OCI-LY7 (cell line): ENCODE data around the gene INSC. TPM values are rescaled to one million over a fixed set of nuclear protein-coding genes. Genes with fewer than 3 reads are reported as not detected.

Source experiments
- BruUV-seq: library from RNA; stranded (reverse); fragments of 400-500 nt; replicated peaks from 2 replicates; lab custom pipeline; 2021; lab: Mats Ljungman, UMichigan
- CTCF ChIA-PET: fragments of 300-600 bp; sonication (Branson Sonifier 250); formaldehyde crosslinking; loops from one replicate; lab custom pipeline; 2022; ENCODE audit warnings: antibody characterized with exemption; ENCODE audit not compliant: unreplicated experiment; lab: Charles Lee
- POLR2A ChIA-PET: fragments of 300-600 bp; sonication (Branson Sonifier 250); formaldehyde crosslinking; loops from one replicate; lab custom pipeline; 2022; ENCODE audit warnings: antibody characterized with exemption; lab: Charles Lee
- DNase-seq: peaks from one replicate; pipeline ENCODE4 v3.0.0-alpha.2; 2015; ENCODE audit warnings: low spot score
- H2AFZ ChIP-seq: fragments of 200-600 bp; sonication (generic), shearing (Covaris generic); 2 replicates; pipeline ENCODE4 v1.6.1; 2014; ENCODE audit warnings: mild to moderate bottlenecking, antibody characterized with exemption, low read length, moderate library complexity
- H3K27ac ChIP-seq: fragments of 200-600 bp; sonication (generic); 2 replicates; pipeline ENCODE4 v1.5.1; 2014; ENCODE audit warnings: mixed run types, low read depth, mild to moderate bottlenecking, moderate library complexity, low read length, inconsistent platforms; ENCODE audit not compliant: poor library complexity, severe bottlenecking
- H3K36me3 ChIP-seq: fragments of 200-600 bp; sonication (generic); 2 replicates; pipeline ENCODE4 v1.6.1; 2014; ENCODE audit warnings: mild to moderate bottlenecking, antibody characterized with exemption, low read length, moderate library complexity, mixed read lengths; ENCODE audit not compliant: insufficient read depth
- H3K4me1 ChIP-seq: fragments of 200-600 bp; sonication (generic); 2 replicates; pipeline ENCODE4 v1.5.1; 2014; ENCODE audit warnings: mild to moderate bottlenecking, low read length; ENCODE audit not compliant: insufficient read depth, poor library complexity, severe bottlenecking
- H3K4me2 ChIP-seq: fragments of 200-600 bp; sonication (generic); 2 replicates; pipeline ENCODE4 v1.6.1; 2014; ENCODE audit warnings: mild to moderate bottlenecking, low read length
- H3K4me3 ChIP-seq: fragments of 200-600 bp; sonication (generic); 2 replicates; pipeline ENCODE4 v1.5.1; 2014; ENCODE audit warnings: mild to moderate bottlenecking, low read depth, low read length; ENCODE audit not compliant: poor library complexity, severe bottlenecking
- H3K79me2 ChIP-seq: fragments of 200-600 bp; sonication (generic); 2 replicates; pipeline ENCODE4 v1.6.1; 2016; ENCODE audit warnings: low read depth, mild to moderate bottlenecking, low read length, moderate library complexity, mixed read lengths; ENCODE audit not compliant: insufficient read depth
- H3K9me2 ChIP-seq: fragments of 200-600 bp; sonication (generic); 2 replicates; pipeline ENCODE4 v1.6.1; 2016; ENCODE audit warnings: mild to moderate bottlenecking, low read length, mixed read lengths; ENCODE audit not compliant: insufficient read depth
- H3K9me3 ChIP-seq: fragments of 200-600 bp; sonication (generic); 2 replicates; pipeline ENCODE4 v1.6.1; 2014; ENCODE audit warnings: mild to moderate bottlenecking, mixed run types, low read length, mixed read lengths
- H4K20me1 ChIP-seq: fragments of 200-600 bp; sonication (generic); 2 replicates; pipeline ENCODE4 v1.6.1; 2014; ENCODE audit warnings: mild to moderate bottlenecking, antibody characterized with exemption, low read length, moderate library complexity, mixed read lengths; ENCODE audit not compliant: insufficient read depth
- EZH2phosphoT487 ChIP-seq: fragments of 200-600 bp; sonication (generic); IDR thresholded peaks from 2 replicates; pipeline ENCODE4 v1.6.1; 2018; ENCODE audit warnings: low read depth, borderline replicate concordance, mild to moderate bottlenecking, mixed run types, antibody characterized with exemption, low read length, moderate library complexity, mixed read lengths
- intact Hi-C: fragments of 100-400 bp; cut with micrococcal nuclease; formaldehyde crosslinking; loops from one replicate; pipeline ENCODE4 v1.10.0; 2022; ENCODE audit not compliant: unreplicated experiment
- total RNA-seq, 2 experiments: library from RNA; depleted of rRNA in 1 of 2; stranded (reverse); fragments of >200 nt in 1 of 2; shearing (Covaris generic) in 1 of 2; gene quantifications; 2 replicates each; pipeline ENCODE4 v1.2.3, GENCODE V29; 2014 to 2022
- TF ChIP-seq, protein P1 (sequence below): fragments of 200-600 bp; sonication (generic); conservative IDR thresholded peaks from 2 replicates; pipeline ENCODE4 v1.5.1; 2014; ENCODE audit warnings: mild to moderate bottlenecking, antibody characterized with exemption, low read length, moderate library complexity, mixed read lengths

INSC gene
- total RNA-seq, 2 experiments from 2014 or later = not detected

DNA sequence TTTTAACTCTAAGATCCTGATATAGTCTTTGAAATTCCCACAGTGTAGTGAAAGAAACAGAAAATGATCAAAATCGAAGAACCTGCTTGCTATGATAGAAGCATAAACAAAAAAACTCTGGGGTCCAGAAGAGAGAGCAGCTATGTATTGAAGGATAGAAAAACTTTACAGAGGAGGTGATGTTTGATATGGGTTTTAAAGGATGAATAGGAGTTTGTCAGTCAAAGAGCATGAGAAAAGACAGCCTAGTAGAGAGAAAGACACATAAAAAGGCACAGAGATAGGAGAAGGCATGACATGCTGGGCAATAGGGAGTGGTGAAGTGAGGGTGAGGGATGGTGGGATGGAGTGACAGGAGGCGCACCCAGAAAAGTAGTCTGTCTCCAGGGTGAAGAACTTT, 168.0 kb downstream of the INSC start:
- intact Hi-C loops = no loop called here
- CTCF ChIA-PET = no interaction called here

DNA sequence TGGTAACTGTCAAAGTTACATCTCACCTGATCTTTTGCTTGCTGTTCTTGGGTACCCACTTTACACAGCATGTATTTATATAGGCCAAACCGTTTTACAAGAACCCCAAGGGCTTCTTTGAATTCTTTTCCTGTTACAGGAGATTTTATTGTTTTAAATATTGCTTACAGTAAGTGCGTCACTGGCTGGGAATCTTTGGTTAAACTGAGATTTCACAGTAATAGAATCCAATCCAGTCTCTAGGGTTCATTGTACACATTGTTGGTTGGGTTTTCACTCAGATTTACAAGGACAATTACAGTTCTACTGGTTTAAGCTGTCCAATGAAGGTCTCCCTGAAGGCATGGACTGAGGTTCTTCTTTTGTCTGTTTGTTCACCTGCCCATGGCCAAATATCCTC, 171.7 kb downstream of the INSC start:
- DNase-seq = no peak
- no peaks in the 10 kb centered on the region for H3K9me3 ChIP-seq
- CTCF ChIA-PET = no interaction called here
- no peak overlapping the region for H3K27ac ChIP-seq
- BruUV-seq = no TSS peak
- no peak overlapping the region for H3K4me3 ChIP-seq
- H2AFZ ChIP-seq = no peak overlapping the region
- POLR2A ChIA-PET = no interaction called here
- H4K20me1 ChIP-seq = no peaks in the 10 kb centered on the region
- no peaks in the 10 kb centered on the region for H3K9me2 ChIP-seq
- intact Hi-C loops = no loop called here
- no peaks in the 10 kb centered on the region for H3K4me1 ChIP-seq
- no peak overlapping the region for H3K4me2 ChIP-seq
- no peaks in the 10 kb centered on the region for H3K36me3 ChIP-seq
- H3K79me2 ChIP-seq = no peaks in the 10 kb centered on the region
- TF ChIP-seq, protein P1, sequence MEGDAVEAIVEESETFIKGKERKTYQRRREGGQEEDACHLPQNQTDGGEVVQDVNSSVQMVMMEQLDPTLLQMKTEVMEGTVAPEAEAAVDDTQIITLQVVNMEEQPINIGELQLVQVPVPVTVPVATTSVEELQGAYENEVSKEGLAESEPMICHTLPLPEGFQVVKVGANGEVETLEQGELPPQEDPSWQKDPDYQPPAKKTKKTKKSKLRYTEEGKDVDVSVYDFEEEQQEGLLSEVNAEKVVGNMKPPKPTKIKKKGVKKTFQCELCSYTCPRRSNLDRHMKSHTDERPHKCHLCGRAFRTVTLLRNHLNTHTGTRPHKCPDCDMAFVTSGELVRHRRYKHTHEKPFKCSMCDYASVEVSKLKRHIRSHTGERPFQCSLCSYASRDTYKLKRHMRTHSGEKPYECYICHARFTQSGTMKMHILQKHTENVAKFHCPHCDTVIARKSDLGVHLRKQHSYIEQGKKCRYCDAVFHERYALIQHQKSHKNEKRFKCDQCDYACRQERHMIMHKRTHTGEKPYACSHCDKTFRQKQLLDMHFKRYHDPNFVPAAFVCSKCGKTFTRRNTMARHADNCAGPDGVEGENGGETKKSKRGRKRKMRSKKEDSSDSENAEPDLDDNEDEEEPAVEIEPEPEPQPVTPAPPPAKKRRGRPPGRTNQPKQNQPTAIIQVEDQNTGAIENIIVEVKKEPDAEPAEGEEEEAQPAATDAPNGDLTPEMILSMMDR = no peak
- TF ChIP-seq EZH2phosphoT487 = no peak

More for the DNA sequence above, 168.0 kb downstream of the INSC start:
- POLR2A ChIA-PET = no interaction called here
- no peak overlapping the region for H2AFZ ChIP-seq
- no peak overlapping the region for H3K4me2 ChIP-seq
- TF ChIP-seq, protein P1 = no peak
- no peak for TF ChIP-seq EZH2phosphoT487
- no peaks in the 10 kb centered on the region for H3K79me2 ChIP-seq
- no peak for DNase-seq
- no peaks in the 10 kb centered on the region for H3K36me3 ChIP-seq
- H3K9me2 ChIP-seq = no peaks in the 10 kb centered on the region
- H3K4me3 ChIP-seq = no peak overlapping the region
- no peaks in the 10 kb centered on the region for H3K9me3 ChIP-seq
- H3K27ac ChIP-seq = no peak overlapping the region
- no TSS peak for BruUV-seq
- H4K20me1 ChIP-seq = no peaks in the 10 kb centered on the region
- no peaks in the 10 kb centered on the region for H3K4me1 ChIP-seq

DNA sequence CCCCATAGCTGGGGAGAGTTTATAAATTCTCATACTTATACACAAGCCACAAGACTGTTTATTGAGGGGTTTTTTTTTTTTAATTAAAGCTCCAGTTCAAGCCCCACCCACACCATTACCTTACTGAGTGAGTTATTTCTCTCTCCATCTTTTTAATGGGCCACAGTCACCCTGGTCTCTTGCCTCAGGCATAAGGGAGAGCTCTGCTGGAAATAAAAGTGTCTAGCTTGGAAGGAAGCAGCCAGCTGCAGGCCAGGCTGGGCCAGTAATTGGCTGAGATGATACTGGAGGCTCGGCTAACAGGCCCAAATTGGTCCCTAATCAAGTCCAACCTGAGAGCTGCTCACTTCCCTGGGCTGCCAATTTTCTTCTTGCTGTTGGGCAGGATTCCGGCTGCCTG, 174.1 kb downstream of the INSC start:
- no peak for TF ChIP-seq EZH2phosphoT487
- TF ChIP-seq, protein P1 = no peak
- H3K27ac ChIP-seq = no peak overlapping the region
- no peaks in the 10 kb centered on the region for H3K9me2 ChIP-seq
- no peak overlapping the region for H3K4me3 ChIP-seq
- ChIA-PET CTCF (no interaction called here), POLR2A (no interaction called here)
- DNase-seq = no peak
- no peaks in the 10 kb centered on the region for H3K79me2 ChIP-seq
- H3K9me3 ChIP-seq = no peaks in the 10 kb centered on the region
- no TSS peak for BruUV-seq
- intact Hi-C loops = no loop called here
- H3K4me1 ChIP-seq = no peaks in the 10 kb centered on the region
- H2AFZ ChIP-seq = no peak overlapping the region
- no peaks in the 10 kb centered on the region for H4K20me1 ChIP-seq
- no peak overlapping the region for H3K4me2 ChIP-seq
- H3K36me3 ChIP-seq = no peaks in the 10 kb centered on the region
